Prostate gland (tissue), 2 donors: ENCODE results near the gene LDAH. TPM values are rescaled to one million over a fixed set of nuclear protein-coding genes. Genes with fewer than 3 reads are reported as not detected.
"Not testable (repeated sequence)": the region's sequence is repeated elsewhere in the genome, so short reads cannot be mapped to it uniquely, and the experiment has no call there.

Experiments used
- DNase-seq: peaks from one replicate; pipeline ENCODE4 v3.0.0-alpha.2; 2019; ENCODE audit warnings: low spot score
- H3K27ac ChIP-seq, 2 donors: fragments of 200-600 bp; sonication (generic); 2 replicates each; pipeline ENCODE4 v1.5.1; 2017 to 2019
- H3K27me3 ChIP-seq: fragments of 200-600 bp; sonication (generic); replicated peaks from 2 replicates; pipeline ENCODE4 v1.5.1; 2019; ENCODE audit not compliant: insufficient read depth
- H3K36me3 ChIP-seq, 2 donors: fragments of 200-600 bp; sonication (generic); 1 replicate in 1 of 2; 2 replicates in 1 of 2; pipeline versions ENCODE4 v1.5.1 to v1.8.1; 2017 to 2019
- H3K4me1 ChIP-seq: fragments of 200-600 bp; sonication (generic); replicated peaks from 2 replicates; pipeline ENCODE4 v1.5.1; 2019
- H3K4me3 ChIP-seq, 2 donors: fragments of 200-600 bp; sonication (generic); 2 replicates each; pipeline ENCODE4 v1.5.1; 2017 to 2019
- H3K9me3 ChIP-seq: fragments of 200-600 bp; sonication (generic); 2 replicates; pipeline ENCODE4 v1.5.1; 2017
- CTCF ChIP-seq, 4 experiments: fragments of 200-600 bp in 2 of 4; fragments of 450-650 bp in 2 of 4; sonication (generic) in 2 of 4; IDR thresholded peaks; 1 replicate in 3 of 4; 2 replicates in 1 of 4; pipeline ENCODE4 v1.5.1; 2016 to 2019; ENCODE audit warnings: antibody characterized with exemption in 4 of 4, mild to moderate bottlenecking in 2 of 4, moderate library complexity in 2 of 4
- POLR2A ChIP-seq: fragments of 450-650 bp; IDR thresholded peaks from one replicate; pipeline ENCODE4 v1.6.1; 2016; ENCODE audit warnings: antibody characterized with exemption, mild to moderate bottlenecking
- POLR2AphosphoS5 ChIP-seq: sonication (generic); formaldehyde crosslinking; IDR thresholded peaks from one replicate; pipeline ENCODE4 v1.6.1; 2017; ENCODE audit warnings: antibody characterized with exemption
- WGBS: methylation state at CpG from one replicate; pipeline ENCODE4 v1.1.5; 2018; 5-methylcytosine and 5-hydroxymethylcytosine counted together
- intact Hi-C: fragments of 100-400 bp; cut with DNase I; formaldehyde crosslinking; loops from one replicate; pipeline ENCODE4 v1.14.2; 2022
- total RNA-seq, 2 donors: library from RNA; depleted of rRNA; stranded (reverse); fragments of >200 nt; gene quantifications; one replicate each; pipeline ENCODE4 v1.1.0, GENCODE V29; 2016

Gene LDAH
- total RNA-seq, 2 donors from 2014 or later: 6.6 to 17.3 TPM

GRCh38 chr2:20722592-20723240 is 100.2 kb downstream of the LDAH start:
- no peak overlapping the region for H3K4me3 ChIP-seq
- no peaks in the 10 kb centered on the region for H3K4me1 ChIP-seq
- H3K36me3 ChIP-seq: no peaks in the 10 kb centered on the region
- H3K9me3 ChIP-seq: no peaks in the 10 kb centered on the region
- intact Hi-C loops: no loop called here
- no peak overlapping the region for H3K27ac ChIP-seq
- TF ChIP-seq POLR2AphosphoS5: no peak
- no peak for TF ChIP-seq CTCF (IDR thresholded peaks at IDR 0.05)
- TF ChIP-seq POLR2A: no peak
- no peak for DNase-seq
- H3K27me3 ChIP-seq: no peaks in the 10 kb centered on the region
- 94% methylated on average over 1 of the region's 1 CpG for WGBS

- H3K27ac ChIP-seq: no peak overlapping the region
- no peak for TF ChIP-seq POLR2AphosphoS5
- no peak for TF ChIP-seq CTCF (IDR thresholded peaks at IDR 0.05)
- TF ChIP-seq POLR2A: no peak
- H3K27me3 ChIP-seq: no peaks in the 10 kb centered on the region
- no peak overlapping the region for H3K4me3 ChIP-seq
- H3K36me3 ChIP-seq: no peaks in the 10 kb centered on the region
- no peak for DNase-seq
- intact Hi-C loops: no loop called here
- H3K9me3 ChIP-seq: no peaks in the 10 kb centered on the region
- H3K4me1 ChIP-seq: no peaks in the 10 kb centered on the region
- WGBS: 73% methylated on average over 1 of the region's 1 CpG
These were observed 105.3 kb downstream of the LDAH start for GRCh38 chr2:20717641-20718040.

- DNase-seq, H3K9me3 ChIP-seq, H3K27ac ChIP-seq, intact Hi-C loops, H3K4me3 ChIP-seq, H3K27me3 ChIP-seq, H3K4me1 ChIP-seq, H3K36me3 ChIP-seq: not testable (repeated sequence)
- WGBS: 88% methylated on average over 3 of the region's 3 CpGs
These were observed 106.7 kb downstream of the LDAH start for GRCh38 chr2:20716164-20716563.

- H3K27ac ChIP-seq, H3K4me3 ChIP-seq, DNase-seq, H3K27me3 ChIP-seq, intact Hi-C loops, H3K36me3 ChIP-seq, H3K9me3 ChIP-seq, H3K4me1 ChIP-seq: not testable (repeated sequence)
- 95% methylated on average over 2 of the region's 2 CpGs for WGBS
These were observed 108.5 kb downstream of the LDAH start for GRCh38 chr2:20714412-20714811.

- H3K27ac ChIP-seq, H3K4me3 ChIP-seq, H3K4me1 ChIP-seq, H3K27me3 ChIP-seq, H3K36me3 ChIP-seq, DNase-seq, H3K9me3 ChIP-seq, intact Hi-C loops: not testable (repeated sequence)
- WGBS: 96% methylated on average over 3 of the region's 3 CpGs
These were observed 109.3 kb downstream of the LDAH start for GRCh38 chr2:20713585-20713984.

- H3K9me3 ChIP-seq, H3K36me3 ChIP-seq, H3K4me1 ChIP-seq, H3K4me3 ChIP-seq, intact Hi-C loops, H3K27me3 ChIP-seq, H3K27ac ChIP-seq, DNase-seq: not testable (repeated sequence)
- 97% methylated on average over 7 of the region's 7 CpGs for WGBS
These were observed 111.3 kb downstream of the LDAH start for GRCh38 chr2:20711641-20712040.

GRCh38 chr2:20707601-20708000 is 115.3 kb downstream of the LDAH start:
- no peak for DNase-seq
- Histone ChIP-seq H3K4me3 (no peak overlapping the region), H3K4me1 (no peaks in the 10 kb centered on the region), H3K27me3 (no peaks in the 10 kb centered on the region), H3K27ac (no peak overlapping the region), H3K9me3 (no peaks in the 10 kb centered on the region), H3K36me3 (no peaks in the 10 kb centered on the region)
- intact Hi-C loops: no loop called here
- WGBS: 93% methylated on average over 4 of the region's 4 CpGs
- TF ChIP-seq POLR2AphosphoS5 (no peak), POLR2A (no peak)
